ENCODE results near the gene PXDN. TPM values are rescaled to one million over a fixed set of nuclear protein-coding genes. Genes with fewer than 3 reads are reported as not detected.

The PXDN gene
- total and polyA plus RNA-seq, 10 of the 15 experiments (the other 5 are each of a cell fraction or from before 2014, with no cell fraction given) = 0.12 to 0.69 (median 0.23) TPM; not detected in 5

DNA sequence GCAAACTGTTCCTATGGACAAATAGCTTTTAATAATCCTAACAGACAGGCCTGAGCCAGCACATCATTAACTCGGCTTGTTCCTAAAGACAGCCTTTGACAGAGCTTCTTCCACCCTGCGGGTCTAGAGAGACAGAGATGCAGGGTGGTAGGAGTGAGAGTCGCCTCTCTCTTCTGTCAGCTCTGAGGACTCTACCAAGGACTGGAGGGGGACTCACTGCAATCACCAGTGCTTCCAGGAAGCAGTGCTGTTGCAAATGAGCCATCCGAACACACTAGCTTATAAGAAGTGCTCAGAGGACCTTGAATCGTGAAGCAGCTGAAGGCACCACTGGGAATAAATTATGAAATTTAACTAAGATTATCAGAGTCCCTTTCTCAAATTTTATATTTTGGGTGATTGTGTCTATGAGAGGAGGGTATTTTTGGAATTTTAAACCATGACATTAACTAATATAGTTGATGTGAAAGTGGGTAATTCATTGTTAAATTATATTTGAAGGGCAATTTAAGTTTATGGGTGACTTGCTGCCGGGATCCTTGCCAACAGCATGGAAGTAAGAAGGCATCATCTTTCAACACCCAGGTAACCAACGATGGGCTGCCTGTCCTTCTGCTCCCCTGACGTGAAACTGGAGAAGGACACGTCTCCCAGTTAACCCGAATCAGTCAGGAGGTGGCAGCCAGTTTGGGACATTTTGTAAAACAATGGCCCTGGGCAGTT, 43.6 kb upstream of the PXDN start (continued):
- no peak for TF ChIP-seq FOXK2 (IDR thresholded peaks at IDR 0.05)
- no peak for TF ChIP-seq EP300 (IDR thresholded peaks at IDR 0.05; ENCODE audit: borderline replicate concordance in 1 of 2, control insufficient read depth in 1 of 2, low read depth in 2 of 2, low read length in 2 of 2)
- TF ChIP-seq, protein P1, sequence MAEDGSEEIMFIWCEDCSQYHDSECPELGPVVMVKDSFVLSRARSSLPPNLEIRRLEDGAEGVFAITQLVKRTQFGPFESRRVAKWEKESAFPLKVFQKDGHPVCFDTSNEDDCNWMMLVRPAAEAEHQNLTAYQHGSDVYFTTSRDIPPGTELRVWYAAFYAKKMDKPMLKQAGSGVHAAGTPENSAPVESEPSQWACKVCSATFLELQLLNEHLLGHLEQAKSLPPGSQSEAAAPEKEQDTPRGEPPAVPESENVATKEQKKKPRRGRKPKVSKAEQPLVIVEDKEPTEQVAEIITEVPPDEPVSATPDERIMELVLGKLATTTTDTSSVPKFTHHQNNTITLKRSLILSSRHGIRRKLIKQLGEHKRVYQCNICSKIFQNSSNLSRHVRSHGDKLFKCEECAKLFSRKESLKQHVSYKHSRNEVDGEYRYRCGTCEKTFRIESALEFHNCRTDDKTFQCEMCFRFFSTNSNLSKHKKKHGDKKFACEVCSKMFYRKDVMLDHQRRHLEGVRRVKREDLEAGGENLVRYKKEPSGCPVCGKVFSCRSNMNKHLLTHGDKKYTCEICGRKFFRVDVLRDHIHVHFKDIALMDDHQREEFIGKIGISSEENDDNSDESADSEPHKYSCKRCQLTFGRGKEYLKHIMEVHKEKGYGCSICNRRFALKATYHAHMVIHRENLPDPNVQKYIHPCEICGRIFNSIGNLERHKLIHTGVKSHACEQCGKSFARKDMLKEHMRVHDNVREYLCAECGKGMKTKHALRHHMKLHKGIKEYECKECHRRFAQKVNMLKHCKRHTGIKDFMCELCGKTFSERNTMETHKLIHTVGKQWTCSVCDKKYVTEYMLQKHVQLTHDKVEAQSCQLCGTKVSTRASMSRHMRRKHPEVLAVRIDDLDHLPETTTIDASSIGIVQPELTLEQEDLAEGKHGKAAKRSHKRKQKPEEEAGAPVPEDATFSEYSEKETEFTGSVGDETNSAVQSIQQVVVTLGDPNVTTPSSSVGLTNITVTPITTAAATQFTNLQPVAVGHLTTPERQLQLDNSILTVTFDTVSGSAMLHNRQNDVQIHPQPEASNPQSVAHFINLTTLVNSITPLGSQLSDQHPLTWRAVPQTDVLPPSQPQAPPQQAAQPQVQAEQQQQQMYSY (CRISPR knock-in tag; IDR thresholded peaks at IDR 0.05) = no peak
- TF ChIP-seq POLR2A (IDR thresholded peaks at IDR 0.05; ENCODE audit: low read depth, low read length) = no peak

DNA sequence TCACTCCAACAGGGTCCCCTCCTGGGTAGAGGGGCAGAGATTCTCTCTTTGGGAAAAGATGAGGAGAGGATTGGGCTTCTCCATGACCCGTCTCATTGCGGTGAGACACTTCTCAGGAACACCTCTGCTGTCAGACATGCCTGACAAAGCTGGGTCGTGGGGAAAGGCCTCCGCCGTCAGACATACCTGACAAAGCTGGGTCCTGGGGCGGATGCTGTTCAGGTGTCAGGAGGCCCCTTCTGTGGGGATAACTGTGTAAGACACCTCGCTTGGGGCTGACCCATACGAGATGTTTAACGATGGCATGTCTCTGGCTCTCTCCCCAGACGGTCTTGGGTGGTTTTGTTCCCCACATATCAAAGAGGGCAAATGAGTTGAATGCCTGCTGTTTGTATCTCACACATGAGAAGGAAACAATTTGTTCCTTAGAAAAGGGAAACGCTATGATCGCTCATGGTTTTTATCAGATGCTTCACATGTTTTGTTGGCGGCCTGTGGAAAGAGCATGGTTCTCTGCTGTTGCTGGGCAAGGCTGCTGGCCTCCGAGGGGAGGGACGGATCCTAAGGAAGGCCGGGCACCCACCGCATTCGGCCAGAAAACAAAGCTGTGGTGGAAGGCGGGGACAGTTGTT, 40.8 kb upstream of the PXDN start:
- FAIRE-seq (no peak), DNase-seq (ENCODE audit: low read depth, low spot score) (no peak), ATAC-seq (no peak)
- ChIA-PET SMC1A (ENCODE audit: uncharacterized antibody, unreplicated experiment) (no interaction called here), RAD21 (ENCODE audit: unreplicated experiment) (no interaction called here), CTCF (interaction anchor here (0.8 kb wide), 1 partner anchor 16 kb away, joined by 5 read pairs; no protein-coding TSS in a partner anchor), POLR2A (no interaction called here)
- in situ Hi-C loops (cut with MboI) = no loop called here
- no peak overlapping the region for H3K4me3 ChIP-seq
- no peaks in the 10 kb centered on the region for H3K36me3 ChIP-seq (ENCODE audit: control insufficient read depth in 2 of 2, insufficient read depth in 2 of 2, low read length in 1 of 2)
- H3K4me2 ChIP-seq (ENCODE audit: control insufficient read depth, insufficient read depth) = no peak overlapping the region
- 37% methylated on average over 19 of the region's 19 CpGs for WGBS (ENCODE audit: insufficient coverage, insufficient replicate concordance, low lambda C conversion rate, missing lambda C conversion rate)
- no peaks in the 10 kb centered on the region for H3K79me2 ChIP-seq (ENCODE audit: control insufficient read depth, insufficient read depth, low read length)
- no peaks in the 10 kb centered on the region for H3K27me3 ChIP-seq (replicated peaks in 1 of 2; ENCODE audit: control insufficient read depth in 2 of 2, insufficient read depth in 2 of 2, low read length in 1 of 2)
- no peak overlapping the region for H3K27ac ChIP-seq (ENCODE audit: control insufficient read depth, insufficient read depth)
- no TSS peak for BruUV-seq (replicated peaks)
- no peak overlapping the region for H3K9ac ChIP-seq (ENCODE audit: control insufficient read depth, insufficient read depth, low read length)
- H4K20me1 ChIP-seq (ENCODE audit: control insufficient read depth, insufficient read depth) = no peaks in the 10 kb centered on the region
- intact Hi-C loops (cut with micrococcal nuclease; ENCODE audit: unreplicated experiment) = no loop called here
- no peaks in the 10 kb centered on the region for H3K4me1 ChIP-seq (ENCODE audit: control insufficient read depth, insufficient read depth, low read length)
- no peaks in the 10 kb centered on the region for H3K9me3 ChIP-seq (replicated peaks; ENCODE audit: control insufficient read depth, insufficient read depth, low read length)
- H2AFZ ChIP-seq (ENCODE audit: control insufficient read depth, low read depth, low read length) = no peak overlapping the region
- no peak for TF ChIP-seq TARDBP (IDR thresholded peaks at IDR 0.05; ENCODE audit: borderline replicate concordance)
- TF ChIP-seq, protein P2, sequence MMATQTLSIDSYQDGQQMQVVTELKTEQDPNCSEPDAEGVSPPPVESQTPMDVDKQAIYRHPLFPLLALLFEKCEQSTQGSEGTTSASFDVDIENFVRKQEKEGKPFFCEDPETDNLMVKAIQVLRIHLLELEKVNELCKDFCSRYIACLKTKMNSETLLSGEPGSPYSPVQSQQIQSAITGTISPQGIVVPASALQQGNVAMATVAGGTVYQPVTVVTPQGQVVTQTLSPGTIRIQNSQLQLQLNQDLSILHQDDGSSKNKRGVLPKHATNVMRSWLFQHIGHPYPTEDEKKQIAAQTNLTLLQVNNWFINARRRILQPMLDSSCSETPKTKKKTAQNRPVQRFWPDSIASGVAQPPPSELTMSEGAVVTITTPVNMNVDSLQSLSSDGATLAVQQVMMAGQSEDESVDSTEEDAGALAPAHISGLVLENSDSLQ (IDR thresholded peaks at IDR 0.05) = no peak
- no peak for TF ChIP-seq IRF4 (IDR thresholded peaks at IDR 0.05; ENCODE audit: low read depth, low read length)
- TF ChIP-seq, protein P3, sequence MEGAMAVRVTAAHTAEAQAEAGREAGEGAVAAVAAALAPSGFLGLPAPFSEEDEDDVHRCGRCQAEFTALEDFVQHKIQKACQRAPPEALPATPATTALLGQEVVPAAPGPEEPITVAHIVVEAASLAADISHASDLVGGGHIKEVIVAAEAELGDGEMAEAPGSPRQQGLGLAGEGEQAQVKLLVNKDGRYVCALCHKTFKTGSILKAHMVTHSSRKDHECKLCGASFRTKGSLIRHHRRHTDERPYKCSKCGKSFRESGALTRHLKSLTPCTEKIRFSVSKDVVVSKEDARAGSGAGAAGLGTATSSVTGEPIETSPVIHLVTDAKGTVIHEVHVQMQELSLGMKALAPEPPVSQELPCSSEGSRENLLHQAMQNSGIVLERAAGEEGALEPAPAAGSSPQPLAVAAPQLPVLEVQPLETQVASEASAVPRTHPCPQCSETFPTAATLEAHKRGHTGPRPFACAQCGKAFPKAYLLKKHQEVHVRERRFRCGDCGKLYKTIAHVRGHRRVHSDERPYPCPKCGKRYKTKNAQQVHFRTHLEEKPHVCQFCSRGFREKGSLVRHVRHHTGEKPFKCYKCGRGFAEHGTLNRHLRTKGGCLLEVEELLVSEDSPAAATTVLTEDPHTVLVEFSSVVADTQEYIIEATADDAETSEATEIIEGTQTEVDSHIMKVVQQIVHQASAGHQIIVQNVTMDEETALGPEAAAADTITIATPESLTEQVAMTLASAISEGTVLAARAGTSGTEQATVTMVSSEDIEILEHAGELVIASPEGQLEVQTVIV (IDR thresholded peaks at IDR 0.05; ENCODE audit: borderline replicate concordance, partially characterized antibody) = no peak
- no peak for TF ChIP-seq GATAD2B (conservative IDR thresholded peaks at IDR 0.05; ENCODE audit: low read depth)
- no peak for TF ChIP-seq YY1 (IDR thresholded peaks at IDR 0.05; ENCODE audit: low read depth, low read length)
- TF ChIP-seq TCF7 (IDR thresholded peaks at IDR 0.05; ENCODE audit: borderline replicate concordance) = no peak
- TF ChIP-seq TCF12 (IDR thresholded peaks at IDR 0.05; ENCODE audit: low read depth, low read length) = no peak
- TF ChIP-seq ZNF274 (IDR thresholded peaks at IDR 0.05; ENCODE audit: insufficient read depth, insufficient read length) = no peak
- no peak for TF ChIP-seq MTA2 (IDR thresholded peaks at IDR 0.05; ENCODE audit: low read depth)
- TF ChIP-seq CBX3 (IDR thresholded peaks at IDR 0.05; ENCODE audit: borderline replicate concordance, low read depth) = no peak
- no peak for TF ChIP-seq BCL11A (IDR thresholded peaks at IDR 0.05; ENCODE audit: low read depth, low read length)
- TF ChIP-seq RAD51 (IDR thresholded peaks at IDR 0.05) = no peak

Data from GM12878 (cell line).